Gastroesophageal sphincter (tissue), 3 donors: ENCODE data around the gene C12orf60.

Source experiments
- CTCF ChIP-seq, 4 experiments: fragments of 200-600 bp in 2 of 4; fragments of 450-650 bp in 2 of 4; sonication (generic) in 1 of 4; IDR thresholded peaks; one replicate each; pipeline ENCODE4 v1.5.1; 2017 to 2019; ENCODE audit warnings: antibody characterized with exemption in 4 of 4, mild to moderate bottlenecking in 2 of 4, moderate library complexity in 2 of 4
- EP300 ChIP-seq: sonication (generic); formaldehyde crosslinking; IDR thresholded peaks from one replicate; pipeline ENCODE4 v1.6.1; 2017; ENCODE audit warnings: antibody characterized with exemption, mild to moderate bottlenecking
- POLR2AphosphoS5 ChIP-seq: sonication (generic); formaldehyde crosslinking; IDR thresholded peaks from one replicate; pipeline ENCODE4 v1.6.1; 2017; ENCODE audit warnings: antibody characterized with exemption

- TF ChIP-seq CTCF (IDR thresholded peaks at IDR 0.05), result no peak
- TF ChIP-seq POLR2AphosphoS5, result no peak
- TF ChIP-seq EP300, result no peak
Measured at GRCh38 chr12:14873440-14874185, 70.1 kb downstream of the C12orf60 start.
